Measurements from ENCODE around the gene LRRK1. TPM values are rescaled to one million over a fixed set of nuclear protein-coding genes. Genes with fewer than 3 reads are reported as not detected.

LRRK1 gene
- total RNA-seq, 1 donor from 2014 or later, result not detected

DNA sequence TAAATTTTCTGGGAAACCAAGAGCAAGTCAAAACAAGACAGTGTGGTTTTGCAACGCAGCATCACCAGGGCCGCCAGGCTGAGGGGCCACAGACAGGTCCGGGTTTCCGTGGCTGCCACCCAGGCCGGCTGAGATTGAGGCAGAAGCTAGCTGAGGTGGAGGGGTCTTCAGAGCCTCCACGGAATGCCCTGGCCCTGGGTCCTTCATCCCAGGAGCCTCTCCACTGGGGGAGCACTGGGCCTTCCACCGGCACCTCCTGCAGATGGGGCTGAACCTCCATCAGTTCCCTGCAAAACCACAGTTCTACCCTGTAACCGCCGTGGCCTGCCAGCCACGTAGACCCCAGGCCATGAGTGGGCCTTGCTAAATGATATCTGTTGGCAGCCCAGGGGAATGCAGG, 180.0 kb downstream of the LRRK1 start:
- H3K9me3 Mint-ChIP-seq, result peaks cover 9% of the 10 kb centered on the region
- peaks cover 7% of the 10 kb centered on the region for H3K4me1 Mint-ChIP-seq
- Histone ChIP-seq H3K9me3 (ENCODE audit: low read depth) (no peaks in the 10 kb centered on the region), H2AFZ (replicated peaks) (no peak overlapping the region), H3K4me1 (no peaks in the 10 kb centered on the region), H3K9ac (no peak overlapping the region), H3K4me2 (no peak overlapping the region), H3K79me2 (ENCODE audit: low read depth) (no peaks in the 10 kb centered on the region), H3K36me3 (no peaks in the 10 kb centered on the region), H4K20me1 (ENCODE audit: low read depth) (no peaks in the 10 kb centered on the region), H3K27ac (no peak overlapping the region), H3K27me3 (no peaks in the 10 kb centered on the region), H3F3A (ENCODE audit: low read depth) (no peaks in the 10 kb centered on the region), H3K4me3 (no peak overlapping the region)
- TF ChIP-seq EZH2 (IDR thresholded peaks at IDR 0.05) (no peak), EZH2phosphoT487 (IDR thresholded peaks at IDR 0.05) (no peak)
- TF ChIP-seq, protein P1, sequence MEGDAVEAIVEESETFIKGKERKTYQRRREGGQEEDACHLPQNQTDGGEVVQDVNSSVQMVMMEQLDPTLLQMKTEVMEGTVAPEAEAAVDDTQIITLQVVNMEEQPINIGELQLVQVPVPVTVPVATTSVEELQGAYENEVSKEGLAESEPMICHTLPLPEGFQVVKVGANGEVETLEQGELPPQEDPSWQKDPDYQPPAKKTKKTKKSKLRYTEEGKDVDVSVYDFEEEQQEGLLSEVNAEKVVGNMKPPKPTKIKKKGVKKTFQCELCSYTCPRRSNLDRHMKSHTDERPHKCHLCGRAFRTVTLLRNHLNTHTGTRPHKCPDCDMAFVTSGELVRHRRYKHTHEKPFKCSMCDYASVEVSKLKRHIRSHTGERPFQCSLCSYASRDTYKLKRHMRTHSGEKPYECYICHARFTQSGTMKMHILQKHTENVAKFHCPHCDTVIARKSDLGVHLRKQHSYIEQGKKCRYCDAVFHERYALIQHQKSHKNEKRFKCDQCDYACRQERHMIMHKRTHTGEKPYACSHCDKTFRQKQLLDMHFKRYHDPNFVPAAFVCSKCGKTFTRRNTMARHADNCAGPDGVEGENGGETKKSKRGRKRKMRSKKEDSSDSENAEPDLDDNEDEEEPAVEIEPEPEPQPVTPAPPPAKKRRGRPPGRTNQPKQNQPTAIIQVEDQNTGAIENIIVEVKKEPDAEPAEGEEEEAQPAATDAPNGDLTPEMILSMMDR (IDR thresholded peaks at IDR 0.05), result no peak
- H3K36me3 Mint-ChIP-seq, result peaks cover 4% of the 10 kb centered on the region
- no peak overlapping the region for H3K4me3 Mint-ChIP-seq
- H3K27me3 Mint-ChIP-seq (ENCODE audit: insufficient read depth, low read depth), result peaks cover 6% of the 10 kb centered on the region
- H3K27ac Mint-ChIP-seq, result no peak overlapping the region
- DNase-seq (ENCODE audit: low spot score), result no peak

DNA sequence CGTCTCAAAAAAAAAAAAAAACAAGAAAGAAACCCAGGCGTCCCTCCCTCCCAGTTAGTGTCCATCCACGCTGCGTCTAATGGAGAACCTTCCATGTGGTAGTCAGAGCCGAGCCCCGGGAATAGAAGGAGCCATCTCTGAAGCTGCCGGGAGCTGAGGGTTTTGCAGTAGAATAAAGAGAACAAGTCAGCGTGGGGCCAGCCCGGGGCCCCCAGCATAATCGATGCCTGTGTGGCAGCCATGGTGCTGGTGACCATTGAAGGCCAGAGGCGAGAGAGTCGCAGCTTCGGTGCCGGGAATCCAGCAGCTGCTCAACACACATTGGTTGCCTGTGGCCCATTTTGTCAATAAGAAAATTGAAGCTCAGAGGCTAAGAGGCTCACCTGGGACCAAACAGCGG, 181.0 kb downstream of the LRRK1 start:
- peaks cover 15% of the 10 kb centered on the region for H3K4me1 Mint-ChIP-seq
- no peak overlapping the region for H3K27ac Mint-ChIP-seq
- DNase-seq (ENCODE audit: low spot score), result no peak
- Histone ChIP-seq H3K4me1 (peaks cover 2% of the 10 kb centered on the region), H3K9me3 (ENCODE audit: low read depth) (no peaks in the 10 kb centered on the region), H3K27me3 (no peaks in the 10 kb centered on the region), H3K36me3 (no peaks in the 10 kb centered on the region), H3K4me3 (no peak overlapping the region), H4K20me1 (ENCODE audit: low read depth) (no peaks in the 10 kb centered on the region), H3K27ac (no peak overlapping the region), H3K4me2 (no peak overlapping the region), H3K79me2 (ENCODE audit: low read depth) (no peaks in the 10 kb centered on the region), H3F3A (ENCODE audit: low read depth) (no peaks in the 10 kb centered on the region), H2AFZ (replicated peaks) (no peak overlapping the region), H3K9ac (no peak overlapping the region)
- H3K27me3 Mint-ChIP-seq (ENCODE audit: insufficient read depth, low read depth), result peaks cover 3% of the 10 kb centered on the region
- peaks cover 4% of the 10 kb centered on the region for H3K36me3 Mint-ChIP-seq
- H3K4me3 Mint-ChIP-seq, result no peak overlapping the region
- TF ChIP-seq, protein P1 (IDR thresholded peaks at IDR 0.05), result no peak
- TF ChIP-seq EZH2 (IDR thresholded peaks at IDR 0.05), result no peak
- TF ChIP-seq EZH2phosphoT487 (IDR thresholded peaks at IDR 0.05), result no peak
- H3K9me3 Mint-ChIP-seq, result peaks cover 9% of the 10 kb centered on the region

DNA sequence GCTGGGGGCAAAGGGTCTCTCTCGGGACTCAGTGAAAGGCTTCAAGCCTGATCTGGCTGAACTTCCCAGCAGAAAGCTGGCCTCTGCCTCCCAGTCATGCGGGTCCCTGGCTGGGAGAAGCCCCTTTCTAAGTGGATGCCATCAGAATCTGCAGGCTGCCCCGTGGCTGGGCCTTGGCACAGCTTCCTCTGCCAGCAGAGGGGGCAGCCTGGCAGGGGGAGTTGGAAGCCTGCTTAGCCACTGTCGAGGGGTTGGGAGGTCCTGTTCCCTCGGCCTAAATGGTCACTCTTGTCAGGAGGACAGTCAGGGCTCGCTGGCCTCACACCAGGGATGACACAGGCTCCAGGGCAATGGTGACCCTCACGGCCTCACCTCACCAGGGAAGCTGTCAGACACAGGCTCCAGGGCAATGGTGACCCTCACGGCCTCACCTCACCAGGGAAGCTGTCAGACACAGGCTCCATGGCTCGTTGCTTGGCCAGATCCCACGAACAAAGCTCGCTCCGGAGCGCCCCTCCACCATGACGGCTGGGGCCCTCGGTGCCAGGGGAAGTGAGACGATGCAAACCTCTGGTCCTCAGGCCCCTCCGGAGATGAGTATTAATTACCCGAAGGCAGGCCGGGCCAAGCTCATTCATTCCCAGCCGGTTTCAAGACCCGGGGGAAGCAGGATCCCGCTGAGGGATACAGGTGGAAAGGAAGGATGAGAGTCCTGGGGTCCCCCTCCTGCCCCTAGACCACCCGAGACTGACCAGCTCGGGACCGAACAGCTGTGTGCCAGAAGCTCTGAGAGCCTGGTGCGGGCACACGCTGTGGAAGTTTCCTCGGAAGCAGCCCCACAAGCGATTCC, 181.7 kb downstream of the LRRK1 start:
- TF ChIP-seq, protein P1 (IDR thresholded peaks at IDR 0.05), result no peak
- TF ChIP-seq EZH2 (IDR thresholded peaks at IDR 0.05) (no peak), EZH2phosphoT487 (IDR thresholded peaks at IDR 0.05) (no peak)
- Mint-ChIP-seq H3K9me3 (peaks cover 9% of the 10 kb centered on the region), H3K36me3 (peaks cover 4% of the 10 kb centered on the region), H3K4me3 (no peak overlapping the region), H3K4me1 (peaks cover 22% of the 10 kb centered on the region), H3K27ac (no peak overlapping the region), H3K27me3 (ENCODE audit: insufficient read depth, low read depth) (peaks cover 6% of the 10 kb centered on the region)
- Histone ChIP-seq H3K27ac (no peak overlapping the region), H3K36me3 (no peaks in the 10 kb centered on the region), H3K27me3 (no peaks in the 10 kb centered on the region), H3F3A (ENCODE audit: low read depth) (no peaks in the 10 kb centered on the region), H3K4me1 (peaks cover 9% of the 10 kb centered on the region), H3K79me2 (ENCODE audit: low read depth) (no peaks in the 10 kb centered on the region), H4K20me1 (ENCODE audit: low read depth) (no peaks in the 10 kb centered on the region), H3K9ac (no peak overlapping the region), H2AFZ (replicated peaks) (no peak overlapping the region), H3K4me3 (no peak overlapping the region), H3K4me2 (no peak overlapping the region), H3K9me3 (ENCODE audit: low read depth) (no peaks in the 10 kb centered on the region)
- no peak for DNase-seq (ENCODE audit: low spot score)

All from neural progenitor cell (in vitro differentiated cells).